GM21786 (cell line): ENCODE data around the gene BRSK2.
"Not testable (repeated sequence)": the region's sequence is repeated elsewhere in the genome, so short reads cannot be mapped to it uniquely, and the experiment has no call there.

Experiments
- ATAC-seq: cut with Tn5 transposase; IDR thresholded peaks from one replicate; pipeline ENCODE4 v1.9.1; 2021; ENCODE audit not compliant: unreplicated experiment

BRSK2 gene

DNA sequence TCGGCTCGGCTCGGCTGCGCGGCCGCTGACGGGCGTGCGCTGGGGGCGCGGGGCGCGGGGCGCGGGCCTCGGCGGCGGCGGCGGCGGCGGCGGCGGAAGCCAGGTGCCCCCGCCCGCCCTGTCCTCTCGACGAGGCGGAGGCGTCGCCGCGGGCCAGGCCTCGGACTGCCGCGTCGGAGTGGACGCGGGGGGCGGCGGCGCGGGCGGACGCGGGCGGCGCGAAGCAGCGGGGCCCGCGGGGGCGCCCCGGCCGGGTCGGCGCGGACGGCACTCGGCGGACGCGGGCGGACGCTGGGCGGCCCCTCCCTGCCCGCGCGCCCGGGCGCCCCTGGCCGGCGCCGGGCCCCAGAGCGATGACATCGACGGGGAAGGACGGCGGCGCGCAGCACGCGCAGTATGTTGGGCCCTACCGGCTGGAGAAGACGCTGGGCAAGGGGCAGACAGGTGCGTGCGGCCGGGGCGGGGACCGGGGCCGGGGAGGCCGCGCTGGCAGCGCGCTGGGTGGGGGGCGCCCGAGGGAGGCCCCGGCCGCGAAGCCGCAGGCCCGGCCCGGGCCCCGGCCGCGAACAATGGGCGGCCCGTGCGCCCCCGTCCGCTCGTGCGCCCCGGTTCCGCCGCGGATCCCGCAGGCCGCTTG, at the start of gene BRSK2:
TSS of gene BRSK2 (plus strand) at position 3 of the 637 bp plus-strand sequence. CDS start at position 354, 351 bp downstream.
- ATAC-seq, result no peak

DNA sequence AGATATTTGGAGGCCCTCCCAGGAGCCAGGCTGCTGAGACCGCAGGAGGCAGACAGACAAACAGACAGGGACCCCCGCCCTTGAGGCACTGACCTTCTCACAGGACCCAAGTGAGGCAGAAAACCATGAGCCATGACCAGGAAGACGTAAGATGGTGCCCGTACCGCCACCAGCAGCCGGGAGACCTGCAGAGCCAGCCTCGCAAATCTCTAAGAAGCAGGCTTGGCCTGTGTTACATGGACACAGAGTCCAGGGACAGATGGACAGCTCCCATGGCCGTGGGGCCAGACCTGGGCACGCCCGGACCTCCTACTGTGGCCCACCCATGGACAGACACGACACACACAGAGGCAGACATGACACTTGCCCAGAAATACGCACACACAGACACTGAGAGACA, 49.6 kb upstream of the BRSK2 start:
- ATAC-seq, result no peak

DNA sequence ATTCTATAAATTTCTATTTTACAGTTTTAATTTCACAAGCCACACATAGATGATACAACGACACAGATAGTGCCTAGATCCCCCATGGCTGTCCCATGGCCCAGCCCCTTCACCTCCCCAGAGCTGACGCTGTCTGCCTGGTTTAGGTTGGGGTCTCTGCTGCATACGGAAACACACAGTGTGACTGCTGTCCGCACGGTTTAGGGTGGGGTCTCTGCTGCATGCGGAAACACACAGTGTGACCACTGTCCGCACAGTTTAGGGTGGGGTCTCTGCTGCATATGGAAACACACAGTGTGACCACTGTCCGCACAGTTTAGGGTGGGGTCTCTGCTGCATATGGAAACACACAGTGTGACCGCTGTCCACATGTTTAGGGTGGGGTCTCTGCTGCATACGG, 48.5 kb upstream of the BRSK2 start:
- not testable (repeated sequence) for ATAC-seq

DNA sequence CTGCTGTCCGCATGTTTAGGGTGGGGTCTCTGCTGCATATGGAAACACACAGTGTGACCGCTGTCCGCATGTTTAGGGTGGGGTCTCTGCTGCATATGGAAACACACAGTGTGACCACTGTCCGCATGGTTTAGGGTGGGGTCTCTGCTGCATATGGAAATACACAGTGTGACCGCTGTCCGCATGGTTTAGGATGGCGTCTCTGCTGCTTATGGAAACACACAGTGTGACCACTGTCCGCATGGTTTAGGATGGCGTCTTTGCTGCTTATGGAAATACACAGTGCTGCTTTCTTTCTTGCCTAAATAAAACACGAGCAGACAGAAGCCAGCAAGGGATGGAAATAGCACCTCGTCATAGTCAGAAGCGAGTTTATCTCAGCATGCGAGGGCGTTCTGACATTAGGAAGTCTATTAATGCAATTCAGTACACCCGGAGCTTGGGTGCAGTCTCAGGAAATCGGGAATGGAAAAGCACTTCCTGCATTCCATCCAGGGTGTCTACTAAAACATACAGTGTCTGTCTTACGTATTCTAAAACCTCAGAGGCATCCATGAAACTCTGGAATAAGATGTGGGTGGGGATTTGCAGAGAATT, 47.7 kb upstream of the BRSK2 start:
- ATAC-seq, result no peak

DNA sequence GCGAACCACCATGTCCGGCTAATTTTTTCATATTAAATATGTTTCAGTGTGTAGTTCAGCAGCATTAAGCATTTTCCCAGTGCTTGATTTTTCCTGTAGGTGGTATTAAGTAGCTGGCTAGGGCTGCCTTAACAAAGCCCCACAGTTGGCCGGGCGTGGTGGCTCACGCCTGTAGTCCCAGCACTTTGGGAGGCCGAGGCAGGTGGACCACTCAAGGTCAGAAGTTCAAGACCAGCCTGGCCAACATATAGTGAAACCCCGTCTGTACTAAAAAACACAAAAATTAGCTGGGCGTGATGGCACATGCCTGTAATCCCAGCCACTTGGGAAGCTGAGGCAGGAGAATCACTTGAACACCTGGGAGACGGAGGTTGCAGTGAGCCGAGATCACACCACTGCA, 46.8 kb upstream of the BRSK2 start:
- no peak for ATAC-seq

DNA sequence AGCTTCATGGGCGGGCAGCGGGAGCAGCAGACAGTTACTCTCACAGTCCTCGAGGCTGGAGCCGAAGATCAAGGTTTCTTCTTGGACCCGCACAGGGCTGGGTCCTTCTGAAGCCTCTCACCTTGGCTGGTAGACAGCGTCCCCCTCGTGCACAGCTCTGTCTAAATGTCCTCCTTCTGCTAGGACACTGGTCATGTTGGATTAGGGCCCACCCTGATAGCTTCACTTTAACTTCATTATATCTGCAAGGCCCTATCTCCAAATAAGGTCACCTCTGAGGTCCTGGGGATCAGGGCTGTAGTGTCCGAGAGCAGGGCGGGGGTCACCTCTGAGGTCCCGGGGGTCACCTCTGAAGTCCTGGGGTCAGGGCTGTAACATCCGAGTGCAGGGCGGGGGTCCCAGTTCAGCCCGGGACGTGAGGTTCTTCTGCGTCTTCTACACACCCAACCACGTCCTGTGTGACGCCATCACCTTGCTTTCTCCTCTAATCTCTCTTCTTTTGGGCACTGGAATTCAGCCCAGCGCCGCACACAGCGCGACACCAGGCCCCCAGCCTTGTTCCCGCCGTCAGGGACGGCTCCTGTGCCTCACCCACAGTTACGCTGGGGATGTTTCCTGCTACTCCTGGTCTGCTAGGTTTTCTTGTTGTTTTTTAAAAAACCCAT, 46.2 kb upstream of the BRSK2 start:
- ATAC-seq, result no peak

DNA sequence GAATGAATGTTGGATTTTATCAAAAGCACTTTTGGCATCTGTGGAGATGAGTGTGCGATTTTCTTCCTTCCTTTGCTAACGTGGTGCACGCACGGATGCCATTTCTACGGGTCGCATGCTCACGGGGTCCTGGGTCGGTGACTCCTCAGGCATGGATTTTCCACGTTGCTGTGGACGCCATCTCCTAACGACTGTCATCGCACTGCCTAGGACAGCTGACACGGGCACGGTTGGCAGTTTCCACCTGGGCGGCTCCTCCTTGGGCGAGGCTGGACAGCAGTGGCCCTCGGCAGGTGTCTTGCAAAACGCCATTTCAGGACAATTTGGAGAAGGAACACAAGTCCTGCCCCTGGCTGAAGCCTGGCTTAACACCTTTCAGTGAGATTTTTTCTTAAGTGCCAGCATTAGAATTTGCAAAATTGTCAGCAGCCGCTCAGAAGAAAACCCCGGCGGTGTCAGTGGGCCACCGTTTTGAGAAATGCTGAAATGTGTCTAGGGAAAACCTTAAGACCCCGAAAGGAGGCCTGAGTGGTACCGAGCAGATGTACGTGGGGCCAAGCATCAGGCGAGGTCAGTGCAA, 45.6 kb upstream of the BRSK2 start:
- ATAC-seq, result no peak

DNA sequence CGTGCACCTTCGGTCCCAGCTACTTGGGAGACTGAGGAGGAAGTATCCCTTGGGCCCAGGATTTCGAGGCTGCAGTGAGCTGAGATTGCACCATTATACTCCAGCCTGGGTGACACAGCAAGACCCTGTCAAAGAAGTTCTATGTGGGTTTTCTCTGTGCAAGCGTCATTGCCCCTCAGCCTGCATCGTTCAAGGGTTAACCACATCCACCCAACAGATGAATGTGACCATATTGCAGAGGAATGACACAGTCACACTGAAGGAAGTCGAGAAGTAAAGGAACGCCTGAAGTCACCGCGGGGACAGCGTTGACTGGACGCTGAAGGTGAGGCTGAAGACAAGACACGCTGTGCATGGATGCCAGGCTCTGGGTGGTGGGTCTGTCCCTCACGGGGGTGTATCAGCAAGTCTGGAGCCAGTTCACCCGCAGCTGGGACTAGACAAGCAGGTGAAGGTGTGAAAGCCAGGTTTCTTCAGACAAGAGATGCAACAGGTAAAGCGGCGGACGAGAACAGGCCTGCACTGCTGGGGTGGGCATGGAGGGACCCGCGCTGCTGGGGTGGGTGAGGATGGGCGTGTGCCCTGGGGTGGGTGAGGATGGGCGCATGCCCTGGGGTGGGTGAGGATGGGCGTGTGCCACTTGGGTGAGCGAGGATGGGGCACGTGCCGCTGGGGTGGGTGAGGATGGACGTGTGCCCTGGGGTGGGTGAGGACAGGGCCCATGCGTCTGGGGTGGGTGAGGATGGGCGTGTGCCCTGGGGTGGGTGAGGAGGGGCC, 43.8 kb upstream of the BRSK2 start:
- no peak for ATAC-seq

DNA sequence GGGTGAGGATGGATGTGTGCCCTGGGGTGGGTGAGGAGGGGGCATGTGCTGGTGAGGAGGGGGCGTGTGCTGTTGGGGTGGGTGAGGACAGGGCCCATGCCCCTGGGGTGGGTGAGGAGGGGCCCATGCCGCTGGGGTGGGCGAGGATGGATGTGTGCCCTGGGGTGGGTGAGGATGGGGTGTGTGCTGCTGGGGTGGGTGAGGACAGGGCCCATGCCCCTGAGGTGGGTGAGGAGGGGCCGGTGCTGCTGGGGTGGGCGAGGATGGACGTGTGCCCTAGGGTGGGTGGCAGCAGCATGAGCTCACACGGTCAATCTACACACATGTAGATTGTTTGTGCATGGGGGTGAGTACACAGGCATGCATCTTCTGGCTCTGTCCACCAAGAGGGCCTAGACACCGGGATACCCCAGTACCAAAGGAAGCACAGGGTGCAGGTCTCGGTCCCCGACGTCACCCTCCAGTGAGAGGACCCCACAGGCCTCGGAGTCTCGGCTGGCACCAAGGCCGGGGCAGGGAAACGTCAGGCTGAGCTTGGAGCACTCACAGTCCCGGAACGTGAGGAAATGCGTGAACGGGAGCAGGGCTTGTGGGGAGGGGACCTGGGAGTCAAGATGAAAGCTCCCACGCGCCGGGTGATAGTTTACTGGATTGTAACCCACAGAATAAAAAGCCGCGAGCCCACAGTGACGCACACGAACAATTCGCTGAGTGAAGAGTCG, 42.9 kb upstream of the BRSK2 start:
- ATAC-seq, result no peak

DNA sequence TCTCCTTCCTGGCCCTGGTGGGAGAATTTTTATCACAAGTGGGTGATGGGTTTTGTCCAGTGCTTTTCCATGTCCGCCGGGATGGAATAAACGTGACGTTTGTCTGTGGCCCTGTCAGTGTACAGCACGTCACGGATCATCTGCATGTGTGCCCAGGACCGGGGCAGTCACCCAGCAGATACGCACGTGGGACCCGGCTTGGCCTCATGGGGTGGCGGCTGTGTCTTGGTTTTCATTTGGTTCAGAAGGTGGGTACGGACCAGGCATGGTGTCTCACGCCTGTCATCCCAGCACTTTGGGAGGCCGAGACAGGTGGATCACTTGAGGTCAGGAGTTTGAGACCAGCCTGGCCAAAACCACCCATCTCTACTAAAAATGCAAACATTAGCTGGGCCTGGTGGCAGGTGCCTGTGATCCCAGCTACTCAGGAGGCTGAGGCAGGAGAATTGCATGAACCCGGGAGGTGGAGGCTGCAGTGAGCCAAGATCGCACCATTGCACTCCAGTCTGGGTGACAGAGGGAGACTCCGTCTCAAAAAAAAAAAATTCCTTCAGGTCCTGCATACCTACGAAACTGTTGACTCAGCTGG, 42.2 kb upstream of the BRSK2 start:
- ATAC-seq, result not testable (repeated sequence)

DNA sequence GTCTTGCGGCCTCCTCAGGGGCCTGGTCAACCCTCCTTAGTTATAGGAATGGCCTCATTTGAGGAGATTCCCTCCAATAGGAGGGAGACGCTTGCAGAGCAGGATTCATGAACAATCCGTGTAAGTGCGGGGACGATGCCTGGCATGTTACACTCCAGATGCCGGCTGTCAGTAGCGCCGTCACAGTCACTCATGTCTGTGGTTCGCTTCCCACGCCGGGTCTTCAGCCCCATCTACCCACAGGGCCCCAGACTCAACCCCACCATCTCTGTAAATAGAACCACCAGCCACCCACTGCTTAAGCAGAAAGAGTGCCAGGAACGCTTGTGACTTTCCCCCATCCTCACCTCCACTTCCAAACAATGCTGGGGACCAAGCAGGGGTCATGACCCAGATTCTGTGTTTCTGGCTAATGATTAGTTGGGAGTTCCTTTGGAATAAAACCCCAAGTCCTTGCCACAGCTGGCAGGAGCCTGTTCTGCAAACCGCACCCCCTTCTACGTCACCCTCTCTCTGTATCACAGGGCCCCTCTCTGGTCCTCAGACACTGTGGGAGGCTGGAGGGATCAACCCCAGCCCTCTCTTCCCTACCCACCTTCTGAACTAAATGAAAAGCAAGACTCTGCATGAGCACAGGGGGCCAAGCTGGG, 41.5 kb upstream of the BRSK2 start:
- ATAC-seq, result no peak

DNA sequence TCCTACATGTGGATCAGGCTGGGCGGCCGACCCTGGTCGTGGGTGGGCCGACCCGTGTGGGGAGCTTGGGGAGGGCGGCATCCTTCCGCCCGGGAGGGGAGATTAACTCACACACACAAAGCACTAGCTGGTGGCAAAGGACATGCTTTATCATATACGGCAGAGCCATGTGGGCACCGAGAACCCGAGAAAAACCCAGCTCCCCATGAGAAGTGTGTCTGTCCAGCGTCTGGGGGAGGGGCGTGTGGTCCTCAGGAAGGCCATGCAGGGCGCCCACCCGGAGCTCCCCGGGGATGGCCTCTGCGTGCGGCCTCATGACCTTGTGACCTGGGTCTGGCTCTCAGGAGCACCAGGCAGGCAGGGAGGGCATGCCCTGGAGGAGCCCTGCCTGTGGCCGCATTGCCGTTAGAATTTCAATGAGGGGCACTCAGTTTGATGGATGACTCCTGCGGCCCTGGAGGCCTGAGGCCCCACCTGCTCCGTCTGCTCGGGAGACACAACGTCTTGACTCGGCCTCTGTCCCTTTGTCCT, 40.9 kb upstream of the BRSK2 start:
- ATAC-seq, result no peak

DNA sequence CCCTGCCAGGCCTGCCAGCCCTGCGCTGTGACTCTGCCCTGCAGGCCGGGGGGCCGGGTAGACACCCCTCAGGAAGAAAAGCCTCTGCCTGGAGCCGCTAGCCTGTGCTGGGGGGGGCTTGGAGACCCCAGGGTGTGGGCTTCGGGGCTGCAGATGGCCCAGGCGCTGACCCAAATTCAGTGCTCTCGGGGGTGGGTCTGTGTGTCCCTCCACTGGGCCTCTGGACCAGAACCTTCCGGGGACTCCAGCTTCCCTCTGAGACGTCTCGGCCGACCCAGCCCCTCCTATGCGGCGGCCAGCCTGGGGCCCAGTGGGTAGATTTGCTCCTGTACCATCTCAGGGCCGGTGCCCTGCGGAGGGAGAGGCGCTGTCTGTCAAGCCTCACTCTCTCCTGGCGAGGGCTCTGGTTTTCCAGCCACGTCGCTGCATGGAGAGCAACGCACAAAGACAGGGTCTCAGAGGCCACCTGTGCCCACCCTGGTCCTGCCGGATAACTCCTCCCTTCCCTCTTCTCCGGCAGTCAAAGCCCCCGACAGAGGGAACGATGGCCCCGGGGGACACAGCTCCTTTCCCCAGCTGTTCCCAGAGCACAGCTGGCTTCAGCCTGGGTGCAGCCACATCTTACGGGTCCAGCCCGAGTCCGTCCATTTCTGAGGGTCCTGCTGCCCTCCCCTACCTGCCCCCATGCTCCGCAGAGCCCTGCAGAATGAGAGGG, 40.2 kb upstream of the BRSK2 start:
- ATAC-seq, result no peak

DNA sequence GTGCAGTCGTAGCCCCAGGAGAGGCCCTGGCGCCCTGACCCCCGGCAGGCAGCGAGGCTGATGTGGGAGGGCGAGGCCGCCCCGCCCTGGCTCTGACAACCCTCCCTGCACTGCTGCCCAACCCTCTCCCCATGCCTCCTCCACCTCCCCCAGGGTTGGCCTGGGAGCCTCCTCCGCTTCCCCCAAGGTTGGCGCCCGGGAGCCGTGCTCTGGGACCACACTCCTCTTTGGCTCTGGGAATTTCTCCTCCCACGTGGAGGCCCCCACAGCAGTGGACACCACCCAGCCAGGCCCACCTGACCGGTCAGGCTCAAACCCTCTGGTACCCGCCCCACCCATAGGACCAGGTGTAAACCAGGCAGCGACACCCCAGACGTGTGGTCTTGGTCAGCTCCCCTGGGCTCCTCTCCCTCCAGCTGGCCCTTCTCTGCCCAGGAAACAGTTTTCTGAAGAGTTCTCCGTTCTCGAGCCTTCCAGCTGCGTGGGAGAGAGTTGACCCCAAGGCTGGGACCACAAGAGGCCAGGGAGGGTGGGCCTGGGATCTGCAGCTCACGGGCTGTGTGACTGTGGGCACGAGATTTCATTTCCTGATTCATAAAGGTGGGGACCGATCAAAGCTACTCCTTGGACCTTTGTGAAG, 39.5 kb upstream of the BRSK2 start:
- no peak for ATAC-seq

DNA sequence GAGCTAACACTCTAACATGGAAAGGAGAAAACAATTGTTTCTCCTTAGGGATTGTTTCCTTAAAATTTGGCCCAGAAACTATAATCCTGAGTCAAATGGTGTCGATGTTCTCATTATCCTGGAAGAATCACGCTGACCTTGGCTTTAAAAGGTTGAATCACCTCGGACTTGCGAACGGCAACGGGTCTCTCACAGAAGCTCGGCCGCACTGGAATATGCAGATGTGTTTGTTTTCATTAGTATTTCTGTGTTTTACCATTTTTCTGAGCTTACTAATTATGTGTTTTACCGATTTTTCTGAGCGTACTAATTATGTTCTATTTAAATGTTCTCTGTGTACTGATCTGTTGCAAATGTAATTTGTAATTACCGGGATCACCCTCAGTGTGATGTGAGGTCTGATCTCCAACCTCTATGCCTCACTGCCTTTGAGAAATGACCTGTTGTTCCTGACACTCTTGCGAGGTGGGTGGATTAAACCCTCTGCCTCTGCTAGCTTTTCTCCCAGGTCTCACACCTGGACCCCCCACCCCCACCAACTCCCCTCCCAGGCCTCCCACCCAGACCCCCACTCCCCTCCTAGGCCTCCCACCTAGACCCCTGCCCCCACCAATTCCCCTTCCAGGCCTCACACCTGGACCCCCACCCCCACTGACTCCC, 38.3 kb upstream of the BRSK2 start:
- ATAC-seq, result no peak

DNA sequence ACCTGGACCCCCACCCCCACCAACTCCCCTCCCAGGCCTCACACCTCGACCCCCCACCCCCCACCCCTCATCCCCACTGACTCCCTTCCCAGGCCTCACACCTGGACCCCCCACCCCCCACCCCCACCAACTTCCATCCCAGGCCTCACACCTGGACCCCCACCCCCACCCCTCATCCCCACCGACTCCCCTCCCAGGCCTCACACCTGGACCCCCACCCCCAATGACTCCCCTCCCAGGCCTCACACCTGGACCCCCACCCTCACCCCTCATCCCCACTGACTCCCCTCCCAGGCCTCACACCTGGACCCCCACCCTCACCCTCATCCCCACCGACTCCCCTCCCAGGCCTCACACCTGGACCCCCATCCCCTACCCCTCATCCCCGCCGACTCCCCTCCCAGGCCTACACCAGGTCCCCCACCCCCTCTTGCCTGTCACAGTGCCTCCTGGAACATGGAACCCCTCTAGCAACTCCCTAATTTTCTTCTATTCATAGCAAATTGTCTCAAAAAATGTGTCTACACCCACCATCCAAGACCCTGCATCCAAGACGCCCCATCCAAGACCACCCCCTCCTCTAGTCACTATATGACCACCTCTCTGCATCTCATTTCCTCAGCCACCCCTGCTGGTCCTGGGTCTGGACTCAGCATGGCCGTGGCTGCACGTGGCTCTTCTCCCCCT, 36.9 kb upstream of the BRSK2 start:
- ATAC-seq, result no peak

DNA sequence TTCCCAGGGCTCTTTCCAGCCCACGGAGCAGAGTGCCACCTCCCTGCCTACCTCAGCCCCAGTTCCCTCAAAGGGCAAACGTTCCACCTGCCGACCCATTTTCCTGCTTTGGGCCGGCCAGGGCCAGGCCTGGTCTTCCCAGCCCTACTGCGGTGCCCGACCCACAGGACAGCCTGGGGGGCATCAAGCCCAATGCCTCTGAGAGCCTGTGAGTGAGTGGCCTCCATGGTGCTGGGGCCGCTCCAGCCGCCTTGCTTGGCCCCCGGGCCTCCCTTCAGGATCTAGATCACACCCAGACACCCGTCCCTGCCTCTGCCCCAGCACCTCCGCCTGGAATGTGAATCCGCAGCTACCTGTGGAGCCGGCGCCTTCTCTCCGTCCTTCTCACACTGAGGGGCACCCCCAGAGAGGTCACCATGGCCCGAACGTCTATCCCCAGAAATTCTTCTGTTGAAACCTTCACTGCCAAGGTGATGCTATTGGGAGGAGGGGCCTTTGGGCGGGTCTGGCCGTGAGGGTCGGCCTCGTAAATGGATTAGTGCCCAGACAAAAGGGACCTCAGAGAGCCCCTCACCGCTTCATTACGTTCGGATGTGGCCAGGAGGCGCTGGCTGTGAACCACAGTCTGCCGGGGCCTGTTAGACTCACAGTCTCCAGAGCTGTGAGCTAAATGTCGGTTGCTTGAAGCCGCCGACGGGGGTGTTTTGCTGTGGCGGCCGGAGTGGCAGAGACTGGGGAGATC, 36.2 kb upstream of the BRSK2 start:
- no peak for ATAC-seq
